Stimulated activated CD4-positive, alpha-beta T cell treated with anti-CD3 and anti-CD28 coated beads, Interleukin-4, amount 100 ng/mL, for 24 hours (primary cell): ENCODE data around the gene ITGB3.
"Not testable (repeated sequence)": the region's sequence is repeated elsewhere in the genome, so short reads cannot be mapped to it uniquely, and the experiment has no call there.

Experiments
- DNase-seq: peaks from one replicate; pipeline ENCODE4 v3.0.0-alpha.2; 2020

ITGB3 gene

GRCh38 chr17:47253541-47254402, at the start of gene ITGB3:
Gene ITGB3 (plus strand): TSS chr17:47253827. CDS start chr17:47253862, 35 bp downstream.
- peak; percentile 52 for DNase-seq

DNA sequence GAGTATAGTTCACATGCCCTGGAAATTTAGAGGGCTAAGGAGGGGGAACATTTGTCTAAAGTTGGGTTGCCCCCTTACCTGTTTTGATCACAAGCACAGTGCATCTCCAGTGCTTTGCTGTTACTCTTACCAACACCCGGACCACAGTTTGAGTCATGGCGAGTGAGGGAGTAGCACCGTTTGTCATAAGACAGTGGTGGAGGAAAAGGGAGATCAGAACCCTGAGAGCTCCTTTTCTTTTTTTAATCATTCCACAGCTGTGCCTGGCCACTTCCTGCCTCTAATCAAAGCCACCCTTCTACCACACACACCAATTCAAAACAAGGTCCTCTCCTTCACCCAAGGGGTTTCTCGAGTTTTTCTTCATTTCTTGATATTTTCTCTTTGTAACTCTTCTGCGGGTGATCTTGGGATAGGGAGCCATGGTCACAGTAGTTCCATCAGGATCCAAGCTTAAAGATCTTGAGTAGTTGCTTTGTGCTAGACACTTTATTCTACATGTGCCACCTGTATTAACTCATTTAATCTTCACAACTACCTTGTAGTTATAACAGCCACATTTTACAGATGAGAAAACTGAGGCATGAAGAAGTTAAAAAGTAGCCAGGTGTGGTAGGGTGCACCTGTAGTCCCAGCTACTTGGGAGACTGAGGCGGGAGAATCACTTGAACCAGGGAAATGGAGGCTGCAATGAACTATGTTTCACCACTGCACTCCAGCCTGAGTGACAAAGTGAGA, 49.5 kb upstream of the ITGB3 start:
- DNase-seq: peak; percentile 61

- DNase-seq: peak; percentile 22
Measured at GRCh38 chr17:47204722-47205418, 48.8 kb upstream of the ITGB3 start.

GRCh38 chr17:47205419-47205963, 48.1 kb upstream of the ITGB3 start:
- peak; percentile 72 for DNase-seq

DNA sequence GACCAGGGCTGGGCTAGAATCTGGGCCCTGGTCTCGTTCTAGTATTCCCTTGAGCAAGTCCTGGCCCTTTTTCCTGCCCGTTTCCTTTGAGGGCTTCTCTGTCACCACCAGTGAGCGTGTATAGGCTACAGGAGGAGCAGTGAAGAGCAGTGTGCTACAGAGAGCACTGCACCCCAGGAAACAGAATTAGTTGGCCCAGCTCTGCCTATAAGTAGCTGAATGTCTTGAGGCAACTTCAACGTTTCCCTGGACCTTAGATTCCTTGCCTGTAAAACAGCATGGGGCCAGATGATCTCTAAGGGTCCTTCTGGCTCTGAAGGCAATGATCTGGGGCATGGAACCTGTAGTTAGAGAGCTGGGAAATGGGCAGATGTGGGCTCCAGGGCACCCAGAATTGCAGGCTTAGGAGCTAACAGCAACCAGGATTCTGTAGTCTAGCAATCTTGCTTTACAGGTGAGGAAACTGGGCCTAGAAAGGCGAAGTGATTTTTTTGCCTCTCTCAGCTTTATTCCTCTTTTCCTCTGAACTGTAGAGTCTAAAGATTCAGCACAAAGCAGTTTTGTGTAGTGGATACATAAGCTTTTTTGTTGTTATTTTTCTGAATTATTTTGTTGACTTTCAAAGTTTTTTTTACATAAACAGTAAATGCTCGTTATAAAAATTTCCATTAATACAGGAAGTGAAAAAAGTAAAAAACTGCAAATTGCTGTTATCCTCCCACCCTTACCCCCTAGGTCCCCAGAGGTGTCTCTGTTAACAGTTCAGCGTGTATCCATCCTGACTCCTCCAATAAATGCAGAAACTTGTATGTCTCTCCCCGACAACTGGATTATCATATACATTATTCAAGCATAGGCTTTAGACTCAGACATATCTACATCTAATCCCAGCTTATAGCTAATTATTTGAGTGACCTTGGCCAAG, 46.2 kb upstream of the ITGB3 start:
- DNase-seq: no peak

- no peak for DNase-seq
Measured at GRCh38 chr17:47208744-47209488, 44.7 kb upstream of the ITGB3 start, which contains the start of gene MYL4. Gene MYL4 (plus strand): TSS chr17:47209348. CDS start chr17:47209423, 75 bp downstream.

DNA sequence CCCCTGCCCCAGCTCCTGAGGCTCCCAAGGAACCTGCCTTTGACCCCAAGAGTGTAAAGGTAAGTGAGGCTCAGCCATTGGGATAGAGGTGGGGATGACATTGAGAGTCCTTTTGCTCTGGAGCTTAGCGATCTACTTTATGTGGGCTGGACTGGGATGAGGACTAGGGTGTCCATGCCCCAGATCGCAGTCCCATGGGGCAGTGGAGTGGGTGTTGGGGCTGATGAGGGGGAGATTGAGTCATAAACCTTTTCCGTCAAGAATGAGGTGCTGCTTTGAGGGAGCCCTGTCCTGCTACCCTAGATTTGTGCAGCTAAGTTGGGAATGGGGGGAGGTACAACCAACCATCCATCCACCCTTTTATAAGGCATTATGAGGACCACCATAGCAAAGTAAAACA, 44.1 kb upstream of the ITGB3 start:
- DNase-seq: no peak

- DNase-seq: no peak
Measured at GRCh38 chr17:47210105-47210504, 43.5 kb upstream of the ITGB3 start.

DNA sequence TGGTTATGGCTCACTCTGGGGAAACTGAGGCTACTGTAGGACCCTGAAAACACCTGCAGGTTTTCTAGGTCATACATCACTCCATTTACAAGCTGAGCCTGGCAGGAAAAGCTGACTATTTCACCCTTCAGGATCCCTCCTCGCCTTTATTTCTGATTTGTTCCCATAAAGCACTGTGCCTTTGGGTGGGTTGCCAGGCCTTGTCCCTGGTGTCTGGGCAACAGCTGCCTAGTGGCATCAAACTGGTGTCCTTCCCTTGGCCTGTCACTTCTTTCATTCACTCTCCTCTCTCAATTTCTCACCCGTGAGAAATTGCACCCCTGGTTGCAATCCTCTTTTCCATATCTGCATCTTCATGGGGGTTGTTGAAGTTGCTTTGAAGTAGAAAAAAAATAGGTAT, 42.8 kb upstream of the ITGB3 start:
- no peak for DNase-seq

GRCh38 chr17:47212458-47212857, 41.2 kb upstream of the ITGB3 start:
- no peak for DNase-seq

GRCh38 chr17:47213540-47213939, 40.1 kb upstream of the ITGB3 start:
- no peak for DNase-seq

- DNase-seq: no peak
Measured at GRCh38 chr17:47214931-47215330, 38.7 kb upstream of the ITGB3 start.

DNA sequence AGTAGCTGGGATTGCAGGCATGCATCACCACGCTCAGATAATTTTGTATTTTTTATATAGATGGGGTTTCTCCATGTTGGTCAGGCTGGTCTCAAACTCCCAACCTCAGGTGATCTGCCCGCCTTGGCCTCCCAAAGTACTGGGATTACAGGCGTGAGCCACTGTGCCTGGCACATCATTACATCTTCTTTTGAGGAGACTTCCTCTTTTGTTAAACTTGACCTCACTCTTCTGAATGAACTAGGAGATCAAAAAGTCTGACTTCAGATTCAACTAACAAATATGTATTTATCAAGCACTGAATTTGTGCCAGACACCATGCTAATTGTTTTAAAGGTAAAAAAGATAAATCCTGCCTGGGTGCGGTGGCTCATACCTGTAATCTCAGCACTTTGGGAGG, 36.8 kb upstream of the ITGB3 start:
- DNase-seq: not testable (repeated sequence)

DNA sequence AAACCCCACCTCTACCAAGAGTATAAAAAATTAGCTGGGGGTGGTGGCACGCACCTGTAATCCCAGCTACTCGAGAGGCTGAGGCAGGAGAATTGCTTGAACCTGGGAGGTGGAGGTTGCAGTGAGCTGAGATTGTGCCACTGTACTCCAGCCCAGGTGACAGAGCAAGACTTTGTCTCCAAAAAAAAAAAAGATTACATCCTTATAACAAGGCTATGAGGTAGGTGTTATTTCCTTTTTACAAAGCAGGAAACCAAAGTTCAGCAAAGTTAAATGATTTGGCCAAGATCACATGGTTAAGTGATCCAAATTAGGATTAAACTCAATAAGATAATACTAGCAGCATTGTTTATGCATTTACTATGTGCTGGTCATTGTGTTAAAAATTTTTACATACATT, 36.3 kb upstream of the ITGB3 start:
- not testable (repeated sequence) for DNase-seq

- DNase-seq: no peak
Measured at GRCh38 chr17:47218896-47219430, 34.7 kb upstream of the ITGB3 start.

DNA sequence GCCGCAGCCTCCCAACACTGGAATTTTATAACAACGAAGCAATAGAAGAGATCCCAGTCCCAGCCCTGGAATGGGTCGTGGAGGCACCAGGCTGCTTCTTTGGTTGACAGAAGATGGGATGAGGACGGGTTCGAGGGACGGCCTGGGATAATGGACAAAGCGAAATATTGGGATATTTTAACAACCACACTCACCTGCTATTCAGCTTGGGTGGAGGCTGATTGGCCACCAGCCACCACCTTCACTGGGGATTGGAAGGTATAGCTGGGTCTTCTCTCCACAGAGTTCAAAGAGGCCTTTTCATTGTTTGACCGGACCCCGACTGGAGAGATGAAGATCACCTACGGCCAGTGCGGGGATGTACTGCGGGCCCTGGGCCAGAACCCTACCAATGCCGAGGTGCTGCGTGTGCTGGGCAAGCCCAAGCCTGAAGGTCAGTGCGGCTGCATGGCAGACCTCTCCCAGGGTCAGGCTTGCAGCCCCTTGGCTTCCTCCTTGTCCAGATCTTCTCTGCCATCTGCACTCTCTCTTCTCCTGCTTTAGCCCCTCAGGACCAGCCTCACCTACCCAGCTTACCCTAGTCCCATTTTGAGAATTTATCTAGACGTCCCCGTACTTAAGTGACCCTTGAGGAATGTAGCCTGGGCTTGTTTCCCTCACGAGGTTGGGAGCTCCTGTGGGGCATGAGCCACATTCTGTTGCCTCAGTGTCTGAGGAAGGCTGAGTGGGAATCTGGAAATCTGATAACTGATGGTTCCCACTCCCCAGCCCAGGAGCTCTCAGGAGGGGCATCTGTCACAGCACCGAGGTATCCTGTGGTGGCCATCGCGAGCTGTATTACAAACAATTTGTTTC, 33.8 kb upstream of the ITGB3 start:
- DNase-seq: no peak

GRCh38 chr17:47220531-47220999, 33.1 kb upstream of the ITGB3 start:
- no peak for DNase-seq

- no peak for DNase-seq
Measured at GRCh38 chr17:47221154-47221553, 32.5 kb upstream of the ITGB3 start.

GRCh38 chr17:47222047-47222446, 31.6 kb upstream of the ITGB3 start:
- DNase-seq: no peak

DNA sequence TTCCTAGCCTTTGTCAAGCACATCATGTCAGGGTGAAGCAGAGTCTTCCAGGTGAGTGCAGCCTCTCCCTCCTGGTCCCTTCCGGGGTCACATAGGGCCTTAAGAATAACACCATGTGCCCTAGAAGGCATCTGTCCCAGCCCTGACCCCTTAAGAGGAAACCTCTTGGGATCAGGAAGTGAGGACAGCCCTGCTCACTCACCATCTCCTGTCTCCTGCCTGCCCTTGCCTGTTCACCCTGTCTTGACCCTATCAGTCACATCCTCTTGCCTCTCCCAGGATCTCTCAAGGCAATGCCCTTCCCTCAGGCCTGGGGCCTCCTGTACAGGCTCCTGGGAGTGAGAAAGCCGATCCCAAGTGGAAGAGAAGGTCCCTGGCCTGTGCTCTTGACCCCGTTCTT, 30.6 kb upstream of the ITGB3 start:
- DNase-seq: no peak
